Activated CD8-positive, alpha-beta memory T cell treated with anti-CD3 and anti-CD28 coated beads for 36 hours (primary cell): ENCODE measurements around the gene TTC9. TPM values are rescaled to one million over a fixed set of nuclear protein-coding genes. Genes with fewer than 3 reads are reported as not detected.

Experiments used
- CTCF ChIA-PET: fragments of 350-600 bp; sonication (Branson Sonifier 250); formaldehyde crosslinking; loops from one replicate; lab custom pipeline; 2021; ENCODE audit warnings: antibody characterized with exemption; lab: Charles Lee
- POLR2A ChIA-PET: fragments of 350-600 bp; sonication (Branson Sonifier 250); formaldehyde crosslinking; loops from one replicate; lab custom pipeline; 2021; ENCODE audit warnings: antibody characterized with exemption; lab: Charles Lee
- total RNA-seq, 2 experiments: library from RNA; stranded (reverse); gene quantifications; one replicate each; pipeline ENCODE4 v1.2.3, GENCODE V29; 2021

Gene TTC9
- total RNA-seq, 2 experiments from 2014 or later: 5.6 to 5.7 TPM

DNA sequence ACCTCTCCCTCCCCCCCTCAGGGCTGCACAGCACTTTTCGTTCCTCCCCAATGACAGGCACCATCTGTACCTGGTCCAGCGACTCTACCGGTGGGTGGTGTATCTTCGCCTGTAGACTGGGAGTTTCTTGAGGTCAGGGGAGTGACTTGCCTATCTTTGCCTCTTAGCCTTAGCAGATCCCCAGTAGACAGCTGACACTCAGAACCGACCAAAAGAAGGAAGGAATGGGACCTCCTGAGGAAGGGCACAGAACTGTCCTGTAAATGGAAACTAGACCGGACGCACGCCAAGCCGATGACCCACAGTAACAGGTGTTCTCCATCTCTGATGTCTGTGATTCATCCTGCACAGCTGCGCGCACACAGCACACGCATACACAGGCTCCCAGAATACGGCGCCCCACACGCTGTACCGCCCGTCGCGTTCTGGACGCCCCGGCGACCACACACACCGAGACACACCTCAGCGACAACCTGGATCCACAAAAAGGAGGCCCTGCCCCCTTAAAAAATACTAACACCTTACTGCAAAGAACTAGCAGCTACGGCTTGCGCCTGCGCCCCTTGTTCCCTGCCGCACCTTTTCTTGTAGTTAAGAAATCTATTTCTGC is 673 bp upstream of the TTC9 start:
- ChIA-PET POLR2A (interaction anchor here (0.6 to 2.8 kb wide), 5 partner anchors 9 to 421 kb away, joined by 3 to 22 read pairs (median 3); no protein-coding TSS in a partner anchor), CTCF (interaction anchor here (0.5 to 1.5 kb wide), 3 partner anchors 72 to 467 kb away, joined by 3 to 4 read pairs (median 4); no protein-coding TSS in a partner anchor)

DNA sequence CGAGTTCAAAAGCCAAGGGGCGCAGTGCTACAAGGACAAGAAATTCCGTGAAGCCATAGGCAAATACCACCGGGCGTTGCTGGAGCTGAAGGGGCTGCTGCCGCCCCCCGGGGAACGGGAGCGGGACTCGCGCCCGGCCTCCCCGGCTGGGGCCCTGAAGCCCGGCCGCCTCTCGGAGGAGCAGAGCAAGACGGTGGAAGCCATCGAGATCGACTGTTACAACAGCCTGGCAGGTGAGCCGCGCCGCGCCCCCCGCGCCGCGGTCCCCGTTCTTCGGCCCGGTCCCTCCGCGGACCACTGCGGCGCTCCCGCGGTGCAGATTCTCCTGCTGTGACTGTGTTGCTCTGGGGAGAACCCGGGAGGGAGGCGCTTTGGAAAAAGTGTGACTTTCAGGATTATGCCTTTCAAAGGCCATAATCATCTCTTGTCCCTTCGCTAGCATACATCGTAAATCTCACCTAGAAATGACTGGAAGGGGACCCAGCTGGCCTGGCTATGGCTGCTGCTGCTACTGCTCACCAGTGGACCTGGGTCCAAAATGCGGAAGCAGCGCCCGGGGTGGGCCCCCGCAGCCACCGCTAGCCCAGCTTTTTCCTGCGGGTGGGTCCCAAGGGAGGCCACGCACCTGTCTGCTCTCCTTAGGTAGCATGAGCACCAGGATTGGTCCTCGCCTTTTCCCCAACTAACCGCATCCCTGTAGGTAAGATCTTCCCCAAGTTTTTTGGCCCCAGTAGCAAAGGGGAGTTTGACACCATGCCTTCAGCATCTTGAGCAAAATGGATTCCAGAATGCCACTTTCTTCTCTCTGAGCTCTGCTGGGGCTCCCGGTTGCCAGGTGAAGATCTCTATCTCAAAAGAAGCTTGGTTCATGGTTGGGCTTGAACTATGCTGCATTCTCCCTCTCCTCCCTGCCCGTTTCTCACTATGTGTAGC is 853 bp downstream of the TTC9 start:
- CTCF ChIA-PET: interaction anchor here (0.9 to 2.0 kb wide), 4 partner anchors 8 to 71 kb away, joined by 3 to 7 read pairs (median 4); no protein-coding TSS in a partner anchor
- POLR2A ChIA-PET: interaction anchor here (0.9 to 2.8 kb wide), 5 partner anchors 9 to 167 kb away, joined by 3 to 22 read pairs (median 6); partner anchors contain the start of gene MAP3K9

DNA sequence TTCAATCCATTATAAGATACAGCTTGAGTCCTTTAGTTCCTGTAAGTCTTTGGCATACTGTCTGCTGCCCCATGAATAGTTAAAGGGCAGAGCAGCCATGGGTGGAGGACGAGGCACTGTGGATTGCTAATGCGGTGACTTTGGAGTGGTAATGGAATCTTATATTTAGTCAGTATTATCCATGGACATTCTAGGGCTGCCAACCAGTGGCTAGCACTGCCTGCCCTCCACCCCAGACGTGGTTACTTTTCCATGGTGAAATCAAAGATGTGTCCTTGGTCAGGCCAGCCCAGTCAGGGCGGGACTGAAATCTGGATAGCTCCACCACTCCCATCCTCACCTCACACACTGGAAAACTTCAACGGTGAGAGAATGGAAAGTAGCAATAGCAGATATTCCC is 2.3 kb downstream of the TTC9 start:
- ChIA-PET CTCF (no interaction called here), POLR2A (no interaction called here)

GRCh38 chr14:70645892-70646291 is 4.2 kb downstream of the TTC9 start:
- CTCF ChIA-PET: interaction anchor here (1.0 kb wide), 1 partner anchor 15 kb away, joined by 3 read pairs; no protein-coding TSS in a partner anchor
- POLR2A ChIA-PET: no interaction called here

DNA sequence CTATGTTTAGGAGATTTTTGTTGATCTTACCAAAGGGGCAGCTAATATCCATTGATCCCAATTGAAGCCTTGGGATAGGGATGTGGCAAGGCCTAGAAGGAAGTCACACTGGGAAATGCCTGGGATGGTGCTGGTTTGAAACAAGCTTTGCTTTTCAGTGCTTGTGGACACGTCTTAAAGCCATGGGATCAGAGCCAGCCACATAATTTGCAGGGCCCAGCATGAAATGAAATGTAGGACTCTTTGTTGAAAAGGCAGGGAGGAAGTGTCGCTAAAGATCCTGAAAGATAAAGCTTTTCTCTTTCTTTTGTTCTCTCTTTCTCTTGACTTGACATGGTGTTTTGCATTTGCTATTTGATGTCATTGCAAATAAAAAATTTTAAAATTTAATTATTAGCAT is 5.0 kb downstream of the TTC9 start:
- ChIA-PET POLR2A (no interaction called here), CTCF (interaction anchor here (0.6 to 1.0 kb wide), 2 partner anchors 14 to 162 kb away, joined by 3 read pairs; partner anchors contain the start of gene MAP3K9)

GRCh38 chr14:70648346-70648745 is 6.6 kb downstream of the TTC9 start:
- ChIA-PET POLR2A (no interaction called here), CTCF (no interaction called here)

- ChIA-PET CTCF (no interaction called here), POLR2A (no interaction called here)
Observed at GRCh38 chr14:70649803-70650202, 8.1 kb downstream of the TTC9 start.

GRCh38 chr14:70651522-70651921 is 9.8 kb downstream of the TTC9 start:
- POLR2A ChIA-PET: interaction anchor here (1.7 kb wide), 1 partner anchor 9 kb away, joined by 7 read pairs; no protein-coding TSS in a partner anchor
- CTCF ChIA-PET: interaction anchor here (1.1 to 1.5 kb wide), 2 partner anchors 9 to 39 kb away, joined by 7 to 8 read pairs; partner anchors contain the start of gene TTC9

DNA sequence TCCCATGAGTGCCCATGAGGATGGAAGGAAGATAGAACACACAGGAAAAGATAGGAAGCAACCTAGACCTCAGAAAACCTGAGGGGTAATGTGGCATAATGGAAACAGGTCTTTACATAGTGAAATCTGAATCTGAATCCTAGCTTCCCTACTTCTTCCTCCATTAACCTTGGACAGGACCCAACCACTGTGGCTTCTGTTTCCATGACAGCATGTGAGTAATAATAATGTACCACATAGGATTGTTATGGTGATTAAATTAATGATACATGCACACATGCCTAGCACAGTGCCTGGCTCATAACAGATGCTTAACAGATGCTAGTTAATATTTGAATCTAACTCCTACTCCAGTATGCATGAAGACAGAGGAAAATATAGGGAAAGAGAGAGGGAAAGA is 11.2 kb downstream of the TTC9 start:
- CTCF ChIA-PET: interaction anchor here (1.5 kb wide), 1 partner anchor 10 kb away, joined by 7 read pairs; the partner anchor contains the start of gene TTC9
- POLR2A ChIA-PET: interaction anchor here (1.7 kb wide), 1 partner anchor 10 kb away, joined by 7 read pairs; no protein-coding TSS in a partner anchor

- ChIA-PET POLR2A (interaction anchor here (0.6 to 3.2 kb wide), 4 partner anchors 12 to 1042 kb away, joined by 3 to 22 read pairs (median 6); partner anchors contain the start of gene TTC9), CTCF (no interaction called here)
Observed at GRCh38 chr14:70653662-70654061, 11.9 kb downstream of the TTC9 start.

GRCh38 chr14:70654632-70655031 is 12.9 kb downstream of the TTC9 start:
- ChIA-PET CTCF (no interaction called here), POLR2A (interaction anchor here (0.6 to 3.2 kb wide), 5 partner anchors 13 to 1043 kb away, joined by 3 to 22 read pairs (median 4); partner anchors contain the start of gene TTC9)

GRCh38 chr14:70655110-70655826 is 13.6 kb downstream of the TTC9 start:
- POLR2A ChIA-PET: interaction anchor here (0.7 to 3.2 kb wide), 3 partner anchors 13 to 162 kb away, joined by 4 to 22 read pairs (median 7); partner anchors contain the start of genes MAP3K9 and TTC9

GRCh38 chr14:70658899-70659298 is 17.2 kb downstream of the TTC9 start:
- POLR2A ChIA-PET: no interaction called here
- CTCF ChIA-PET: no interaction called here

More at GRCh38 chr14:70655110-70655826, 13.6 kb downstream of the TTC9 start:
- CTCF ChIA-PET: no interaction called here

GRCh38 chr14:70660967-70661893 is 19.5 kb downstream of the TTC9 start:
- POLR2A ChIA-PET: interaction anchor here (0.5 kb wide), 1 partner anchor 20 kb away, joined by 5 read pairs; the partner anchor contains the start of gene TTC9

DNA sequence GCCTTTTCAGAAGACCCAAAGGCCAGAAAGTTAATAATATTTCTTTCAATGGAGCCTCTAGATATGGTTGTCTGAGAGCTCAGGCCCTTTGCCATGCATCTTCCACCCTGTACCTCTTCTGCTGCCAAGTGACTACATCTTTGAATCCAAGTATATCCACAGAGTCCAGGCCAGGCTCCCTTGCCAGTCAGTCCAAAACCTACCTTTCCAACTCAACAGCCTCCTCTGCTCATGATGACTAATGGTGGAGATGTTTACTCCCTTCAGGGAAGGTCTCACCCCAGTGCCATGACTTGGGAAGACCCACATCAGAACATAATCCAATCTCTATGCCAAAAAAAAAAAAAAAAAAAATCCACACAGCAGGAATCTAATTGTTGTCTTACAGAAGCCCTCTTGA is 20.4 kb downstream of the TTC9 start:
- ChIA-PET POLR2A (no interaction called here), CTCF (no interaction called here)

More at GRCh38 chr14:70660967-70661893, 19.5 kb downstream of the TTC9 start:
- CTCF ChIA-PET: interaction anchor here (0.7 kb wide), 1 partner anchor 15 kb away, joined by 3 read pairs; no protein-coding TSS in a partner anchor

- POLR2A ChIA-PET: no interaction called here
- CTCF ChIA-PET: no interaction called here
Observed at GRCh38 chr14:70662816-70663215, 21.1 kb downstream of the TTC9 start.

DNA sequence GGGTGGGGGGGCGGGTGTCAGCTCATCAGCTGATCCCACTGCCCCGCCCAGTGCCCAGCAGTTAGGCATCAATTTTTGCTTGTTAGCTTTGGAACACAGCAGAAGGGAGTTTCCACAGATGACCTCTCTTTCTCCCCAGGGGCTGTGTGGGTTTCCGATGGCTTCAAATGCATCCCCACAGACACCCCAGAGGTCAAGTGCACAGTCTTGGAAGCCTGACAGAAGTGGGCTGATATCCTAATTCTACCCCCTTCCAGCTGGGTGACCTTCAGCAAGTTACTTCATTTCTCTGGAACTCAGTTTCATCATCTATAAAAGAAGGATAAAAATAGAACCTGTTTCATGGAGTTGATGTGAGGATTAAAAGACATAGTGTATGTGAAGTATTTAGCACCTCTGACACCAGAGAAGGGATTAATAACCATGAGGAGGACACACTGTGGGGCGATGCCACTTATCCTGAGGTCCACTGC is 22.0 kb downstream of the TTC9 start:
- ChIA-PET CTCF (interaction anchor here (1.2 kb wide), 1 partner anchor 9 kb away, joined by 3 read pairs; no protein-coding TSS in a partner anchor), POLR2A (no interaction called here)
